Cardiac muscle cell (in vitro differentiated cells and primary cell): ENCODE measurements around the gene MAPT. TPM values are rescaled to one million over a fixed set of nuclear protein-coding genes. Genes with fewer than 3 reads are reported as not detected.

Source experiments
- DNase-seq, 2 donors: peaks; one replicate each; pipeline versions ENCODE4 v3.0.0 to v3.0.0-alpha.2; 2010 to 2017; ENCODE audit warnings: low read depth in 1 of 2, low spot score in 1 of 2
- H3K27ac ChIP-seq: fragments of 200-600 bp; sonication (generic); 2 replicates; pipeline ENCODE4 v1.5.1; 2016
- H3K27me3 ChIP-seq: fragments of 200-600 bp; sonication (generic); 2 replicates; pipeline ENCODE4 v1.6.0; 2016; ENCODE audit warnings: control low read depth
- H3K36me3 ChIP-seq: fragments of 200-600 bp; sonication (generic); 2 replicates; pipeline ENCODE4 v1.5.1; 2016; ENCODE audit warnings: control low read depth
- H3K4me1 ChIP-seq: fragments of 200-600 bp; sonication (generic); 2 replicates; pipeline ENCODE4 v1.8.1; 2017; ENCODE audit warnings: low read depth, mild to moderate bottlenecking, mixed run types
- H3K4me3 ChIP-seq: fragments of 200-600 bp; sonication (generic); 2 replicates; pipeline ENCODE4 v1.5.1; 2016; ENCODE audit warnings: mild to moderate bottlenecking
- H3K9me3 ChIP-seq: fragments of 200-600 bp; sonication (generic); 2 replicates; pipeline ENCODE4 v1.5.1; 2017; ENCODE audit warnings: low read depth, mild to moderate bottlenecking, control low read depth
- polyA plus RNA-seq: library from polyadenylated mRNA; unstranded; fragments of >200 nt; fragmentation: Nextera tagmentation; extraction: Ambion mirVana; gene quantifications from 2 replicates; pipeline ENCODE4 v1.2.1, GENCODE V29; 2016
- total RNA-seq: library from RNA; depleted of rRNA; stranded (reverse); fragments of >200 nt; gene quantifications from 2 replicates; pipeline ENCODE4 v1.2.3, GENCODE V29; 2016
- TF ChIP-seq, protein P1 (sequence below): IDR thresholded peaks from 2 replicates; pipeline ENCODE4 v1.5.1; 2012; ENCODE audit warnings: low read depth, mild to moderate bottlenecking, low read length

The MAPT gene
- total and polyA plus RNA-seq, 2 experiments from 2014 or later: 1.3 to 1.9 TPM

DNA sequence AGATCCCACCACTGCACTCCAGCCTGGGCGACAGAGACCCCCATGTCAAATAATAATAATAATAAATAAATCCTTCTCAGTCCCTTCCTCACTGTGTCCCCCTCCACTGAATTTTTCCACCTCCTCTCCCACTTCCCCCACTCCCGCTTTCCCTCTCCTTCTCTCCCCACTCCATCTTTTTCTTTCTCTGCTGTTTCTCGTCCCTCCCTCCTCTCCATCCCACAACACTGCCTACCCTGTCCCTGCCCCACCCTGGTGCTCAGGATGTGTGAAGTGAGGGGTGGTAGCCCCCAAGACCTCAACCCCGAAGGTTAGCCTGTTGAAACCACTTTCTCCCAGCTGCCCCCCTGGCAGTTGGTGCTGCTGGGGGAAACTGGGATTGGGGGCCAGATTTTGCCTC is 70.3 kb downstream of the MAPT start:
- no peaks in the 10 kb centered on the region for H3K4me1 ChIP-seq
- H3K27me3 ChIP-seq: no peaks in the 10 kb centered on the region
- TF ChIP-seq, protein P1, sequence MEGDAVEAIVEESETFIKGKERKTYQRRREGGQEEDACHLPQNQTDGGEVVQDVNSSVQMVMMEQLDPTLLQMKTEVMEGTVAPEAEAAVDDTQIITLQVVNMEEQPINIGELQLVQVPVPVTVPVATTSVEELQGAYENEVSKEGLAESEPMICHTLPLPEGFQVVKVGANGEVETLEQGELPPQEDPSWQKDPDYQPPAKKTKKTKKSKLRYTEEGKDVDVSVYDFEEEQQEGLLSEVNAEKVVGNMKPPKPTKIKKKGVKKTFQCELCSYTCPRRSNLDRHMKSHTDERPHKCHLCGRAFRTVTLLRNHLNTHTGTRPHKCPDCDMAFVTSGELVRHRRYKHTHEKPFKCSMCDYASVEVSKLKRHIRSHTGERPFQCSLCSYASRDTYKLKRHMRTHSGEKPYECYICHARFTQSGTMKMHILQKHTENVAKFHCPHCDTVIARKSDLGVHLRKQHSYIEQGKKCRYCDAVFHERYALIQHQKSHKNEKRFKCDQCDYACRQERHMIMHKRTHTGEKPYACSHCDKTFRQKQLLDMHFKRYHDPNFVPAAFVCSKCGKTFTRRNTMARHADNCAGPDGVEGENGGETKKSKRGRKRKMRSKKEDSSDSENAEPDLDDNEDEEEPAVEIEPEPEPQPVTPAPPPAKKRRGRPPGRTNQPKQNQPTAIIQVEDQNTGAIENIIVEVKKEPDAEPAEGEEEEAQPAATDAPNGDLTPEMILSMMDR: no peak
- no peak overlapping the region for H3K27ac ChIP-seq
- no peaks in the 10 kb centered on the region for H3K36me3 ChIP-seq
- no peaks in the 10 kb centered on the region for H3K9me3 ChIP-seq
- DNase-seq: no peak
- no peak overlapping the region for H3K4me3 ChIP-seq

DNA sequence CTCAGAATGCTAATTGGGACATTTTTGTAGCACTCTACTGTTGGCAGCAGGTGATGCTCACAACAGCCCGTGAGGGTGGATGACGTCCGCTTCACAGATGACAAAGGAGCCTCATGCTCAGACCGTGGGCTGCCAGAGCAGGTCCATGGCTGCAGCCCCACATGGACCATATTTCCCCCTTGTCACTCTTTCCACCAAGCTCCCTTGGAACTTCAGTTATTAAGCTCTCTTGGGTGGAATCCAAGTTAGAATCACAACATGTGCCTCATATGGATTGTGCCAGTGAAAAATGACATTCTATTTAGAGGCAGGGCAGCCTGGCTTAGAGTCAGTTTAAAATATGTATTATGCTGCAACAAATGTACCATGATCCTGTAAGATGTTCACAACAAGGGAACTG is 71.5 kb downstream of the MAPT start:
- Histone ChIP-seq H3K36me3 (no peaks in the 10 kb centered on the region), H3K27me3 (no peaks in the 10 kb centered on the region), H3K9me3 (no peaks in the 10 kb centered on the region), H3K4me1 (no peaks in the 10 kb centered on the region), H3K4me3 (no peak overlapping the region), H3K27ac (no peak overlapping the region)
- DNase-seq: no peak
- TF ChIP-seq, protein P1: no peak

DNA sequence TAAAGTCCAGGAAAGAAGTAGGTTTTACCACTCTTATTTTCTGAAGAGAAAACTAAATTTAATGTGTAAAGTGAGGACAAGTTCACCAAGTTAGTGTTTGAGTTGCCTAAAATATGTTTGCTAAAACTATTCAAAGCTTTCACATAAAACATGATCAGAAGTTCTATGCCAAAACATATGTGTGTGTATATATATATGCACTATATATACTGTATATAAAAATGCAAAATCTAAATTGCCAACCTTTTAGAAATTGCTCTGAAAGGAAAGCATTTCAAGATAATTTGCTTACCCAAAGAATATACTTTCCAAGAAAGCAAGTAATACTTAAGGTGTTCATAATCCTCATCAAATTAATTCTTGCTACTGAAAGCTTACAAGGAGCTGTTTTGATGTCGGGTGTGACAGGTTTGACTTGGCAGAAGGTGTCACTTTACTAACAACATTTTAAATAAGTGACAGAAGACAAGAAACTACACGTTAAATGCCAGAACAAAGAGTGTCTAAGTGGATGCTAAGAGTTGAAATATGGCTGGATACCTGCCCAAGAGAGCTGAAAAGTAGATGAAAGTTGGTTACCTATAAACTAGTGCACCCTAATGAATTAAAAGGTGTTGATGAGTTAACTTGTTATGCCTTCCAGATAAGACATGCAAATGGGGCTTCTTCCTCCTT is 72.4 kb downstream of the MAPT start:
- H3K27me3 ChIP-seq: no peaks in the 10 kb centered on the region

DNA sequence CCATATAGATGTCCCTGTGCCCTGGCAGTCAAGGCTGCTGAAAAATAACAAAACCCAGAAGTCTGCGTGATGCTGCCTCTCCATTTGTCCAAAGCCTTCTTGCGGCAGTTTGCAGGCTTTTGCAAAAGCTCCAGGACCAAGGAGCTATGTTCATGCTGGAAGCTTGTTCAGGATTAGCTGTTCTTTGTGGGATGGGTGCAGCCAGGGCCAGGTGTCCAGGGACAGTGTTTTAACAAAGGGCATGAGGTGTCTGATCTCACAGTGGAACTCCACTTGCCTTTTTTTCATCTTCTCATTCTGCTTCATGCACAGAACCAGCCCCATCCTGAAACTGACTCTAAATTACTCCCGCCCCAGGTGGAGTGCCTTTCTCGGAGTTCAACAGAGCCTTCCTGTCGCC is 73.0 kb downstream of the MAPT start:
- Histone ChIP-seq H3K9me3 (no peaks in the 10 kb centered on the region), H3K27me3 (no peaks in the 10 kb centered on the region), H3K27ac (no peak overlapping the region), H3K4me3 (no peak overlapping the region), H3K4me1 (no peaks in the 10 kb centered on the region), H3K36me3 (no peaks in the 10 kb centered on the region)
- TF ChIP-seq, protein P1: no peak
- no peak for DNase-seq

More for the DNA sequence above, 72.4 kb downstream of the MAPT start:
- no peaks in the 10 kb centered on the region for H3K36me3 ChIP-seq
- TF ChIP-seq, protein P1: no peak
- DNase-seq: no peak
- no peak overlapping the region for H3K27ac ChIP-seq
- no peaks in the 10 kb centered on the region for H3K4me1 ChIP-seq
- H3K4me3 ChIP-seq: no peak overlapping the region
- no peaks in the 10 kb centered on the region for H3K9me3 ChIP-seq

DNA sequence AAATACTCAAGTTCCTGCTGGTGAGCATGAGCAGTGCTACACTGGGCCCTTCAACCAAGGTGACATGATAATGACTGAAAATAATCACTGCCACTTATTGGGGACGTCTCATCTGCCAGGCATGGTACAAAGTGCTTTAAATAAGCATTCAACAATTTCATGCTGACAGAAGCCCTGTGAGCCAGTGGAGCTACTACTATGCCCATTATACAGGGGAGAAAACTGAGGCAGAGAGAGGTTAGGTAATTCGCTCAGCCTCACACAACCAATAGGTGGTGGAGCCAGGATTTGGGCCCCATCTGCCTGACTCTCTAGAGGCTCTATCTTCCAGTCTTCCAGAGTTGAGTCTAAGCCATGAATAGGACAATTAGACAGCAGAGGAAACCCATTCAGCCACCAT is 74.4 kb downstream of the MAPT start:
- no peaks in the 10 kb centered on the region for H3K36me3 ChIP-seq
- TF ChIP-seq, protein P1: no peak
- no peak for DNase-seq
- no peaks in the 10 kb centered on the region for H3K9me3 ChIP-seq
- no peak overlapping the region for H3K27ac ChIP-seq
- no peak overlapping the region for H3K4me3 ChIP-seq
- no peaks in the 10 kb centered on the region for H3K27me3 ChIP-seq
- H3K4me1 ChIP-seq: no peaks in the 10 kb centered on the region
